ENCODE results near the gene PCMTD2.

The PCMTD2 gene

DNA sequence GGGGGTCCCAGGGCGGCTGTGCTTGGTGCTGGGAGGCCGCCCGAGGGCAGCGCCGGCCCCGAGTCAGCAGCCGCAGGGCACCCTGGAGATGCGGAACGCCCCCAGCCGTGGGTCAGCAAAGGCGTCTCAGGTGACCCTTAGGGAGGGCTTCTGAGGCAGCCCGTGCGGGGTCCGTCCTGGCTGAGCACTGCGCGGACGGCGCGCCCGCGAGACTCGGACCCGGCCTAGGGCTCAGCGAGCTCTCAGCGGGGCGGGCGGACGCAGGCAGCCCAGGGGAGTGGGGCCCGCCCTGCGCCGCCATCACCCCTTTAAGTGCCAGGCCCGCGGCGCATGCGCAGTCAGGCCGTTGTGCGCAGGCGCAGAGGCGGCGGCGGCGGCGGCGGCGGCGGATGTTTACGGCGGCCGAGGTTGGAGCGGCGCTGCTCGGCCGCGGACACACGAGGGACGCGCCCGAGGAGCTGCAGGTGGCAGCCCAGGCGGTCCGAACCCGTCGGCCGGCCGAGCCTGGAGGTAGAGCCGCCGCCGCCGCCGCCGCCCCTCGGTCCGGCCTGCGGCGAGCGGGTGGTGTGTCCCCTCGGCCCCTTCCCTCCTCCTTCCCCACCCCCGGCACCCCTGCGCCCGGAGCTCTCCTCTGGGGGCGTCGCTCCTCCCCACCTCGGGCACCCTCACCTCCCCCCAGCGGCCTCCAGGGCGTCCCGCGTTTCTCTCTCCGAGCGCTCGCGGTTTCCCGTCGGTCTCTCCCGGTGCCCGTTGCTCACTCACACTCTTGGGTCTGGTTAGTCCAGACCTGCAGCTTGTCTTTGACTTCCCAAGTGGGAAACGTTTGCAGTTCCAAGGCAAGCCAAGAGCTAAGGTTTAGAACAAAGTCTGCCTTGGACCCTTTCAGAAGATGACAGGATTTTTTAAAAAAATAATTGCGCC, at the start of gene PCMTD2:
PCMTD2 (plus strand) TSS at position 388 of the 921 bp plus-strand sequence. CDS start 4,218 bp downstream, outside the sequence.
- peak; percentile 63 for DNase-seq

DNA sequence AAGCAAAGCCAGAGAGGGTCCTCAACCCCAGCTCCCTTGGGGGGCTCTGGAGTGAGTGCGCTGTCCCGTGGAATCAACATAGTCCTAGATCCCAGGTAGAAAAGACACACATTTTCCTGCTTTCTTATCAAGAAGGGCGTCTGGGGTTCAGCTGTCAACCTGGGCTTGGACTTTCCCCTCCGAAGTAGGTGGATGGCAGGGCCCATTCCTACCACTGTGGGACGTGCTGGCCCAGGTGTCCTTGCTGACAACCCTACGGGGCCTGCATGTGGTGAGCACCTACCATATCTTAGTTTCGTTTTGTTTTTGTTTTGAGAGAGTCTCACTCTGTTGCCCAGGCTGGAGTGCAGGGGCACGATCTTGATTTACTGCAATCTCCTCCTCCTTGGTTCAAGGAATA, 48.9 kb upstream of the PCMTD2 start:
- no peak for DNase-seq

DNA sequence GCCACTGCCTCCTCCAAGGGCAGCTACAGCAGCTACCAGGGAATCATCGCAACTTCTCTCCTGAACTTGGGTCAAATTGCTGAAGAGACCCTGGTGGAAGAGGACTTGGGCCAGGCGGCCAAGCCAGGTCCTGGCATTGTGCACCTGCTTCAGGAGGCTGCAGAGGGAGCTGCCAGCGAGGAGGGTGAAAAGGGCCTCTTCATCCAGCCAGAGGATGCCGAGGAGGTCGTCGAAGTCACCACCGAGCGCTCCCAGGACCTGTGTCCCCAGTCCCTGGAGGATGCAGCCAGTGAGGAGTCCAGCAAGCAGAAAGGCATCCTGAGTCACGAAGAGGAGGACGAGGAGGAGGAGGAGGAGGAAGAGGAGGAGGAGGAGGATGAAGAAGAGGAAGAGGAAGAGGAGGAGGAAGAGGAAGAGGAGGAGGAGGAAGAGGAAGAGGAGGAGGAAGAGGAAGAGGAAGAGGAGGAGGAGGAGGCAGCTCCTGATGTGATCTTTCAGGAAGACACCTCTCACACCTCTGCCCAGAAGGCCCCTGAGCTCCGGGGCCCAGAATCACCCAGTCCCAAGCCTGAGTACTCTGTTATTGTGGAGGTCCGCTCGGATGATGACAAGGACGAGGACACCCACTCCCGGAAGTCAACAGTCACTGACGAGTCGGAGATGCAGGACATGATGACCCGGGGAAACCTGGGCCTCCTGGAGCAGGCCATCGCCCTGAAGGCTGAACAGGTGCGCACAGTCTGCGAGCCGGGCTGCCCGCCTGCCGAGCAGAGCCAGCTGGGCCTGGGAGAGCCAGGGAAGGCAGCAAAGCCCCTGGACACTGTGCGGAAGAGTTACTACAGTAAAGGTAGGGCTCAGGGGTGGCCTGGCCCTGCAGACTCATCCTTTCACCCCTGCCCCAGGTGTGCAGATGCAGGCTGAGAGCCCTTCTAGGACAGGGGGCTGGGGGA, 47.6 kb upstream of the PCMTD2 start:
- DNase-seq, result no peak

DNA sequence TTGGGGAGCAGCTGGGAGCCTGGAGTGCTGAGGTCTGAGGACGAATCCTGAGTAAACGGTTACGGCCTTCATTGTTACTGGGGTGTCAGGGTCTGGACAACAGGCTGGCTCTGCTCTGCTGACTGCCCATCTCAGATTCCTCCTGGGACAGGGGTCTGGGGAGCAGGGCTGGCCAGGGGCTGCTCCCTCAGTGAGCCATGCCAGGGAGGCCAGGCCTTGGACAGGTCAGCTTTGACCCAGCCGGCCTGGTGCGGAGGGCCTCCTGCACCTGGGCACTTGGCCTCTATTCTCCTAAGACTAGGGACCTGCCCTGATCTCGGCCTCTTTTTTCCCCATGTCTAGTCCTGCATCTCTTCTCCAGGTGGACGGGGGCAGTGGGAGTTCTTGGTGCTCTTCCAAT, 46.4 kb upstream of the PCMTD2 start:
- no peak for DNase-seq

DNA sequence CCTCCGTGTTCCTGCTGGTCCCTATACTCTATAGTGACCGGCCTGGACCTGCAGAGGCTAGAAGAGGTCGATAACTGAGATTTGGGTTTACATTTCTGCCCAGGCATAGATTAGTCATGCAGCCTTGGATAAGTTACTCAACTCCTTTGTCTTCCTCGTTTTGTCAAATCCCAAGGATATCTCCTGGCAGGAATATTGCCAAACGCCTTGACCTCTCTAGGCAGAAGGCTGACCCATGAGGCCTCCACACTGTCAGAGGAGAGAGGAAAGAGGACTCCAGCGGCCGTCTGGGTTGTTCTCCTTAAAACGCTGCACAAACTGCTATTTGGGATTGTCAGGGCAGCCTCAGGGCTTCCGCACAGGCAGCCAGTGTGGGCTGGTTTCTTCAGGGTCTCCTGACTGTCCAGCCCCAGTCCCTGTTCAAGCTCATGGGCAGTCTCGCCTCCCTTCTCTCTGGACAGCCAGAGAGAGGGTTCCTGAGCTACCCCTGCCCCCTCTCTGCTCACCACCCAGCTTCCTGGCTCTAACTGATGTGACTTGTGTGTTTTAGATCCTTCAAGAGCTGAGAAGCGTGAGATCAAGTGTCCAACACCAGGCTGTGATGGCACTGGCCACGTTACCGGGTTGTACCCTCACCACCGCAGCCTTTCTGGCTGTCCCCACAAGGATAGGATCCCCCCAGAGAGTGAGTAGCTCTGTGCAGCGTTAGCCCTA, 44.7 kb upstream of the PCMTD2 start:
- no peak for DNase-seq

DNA sequence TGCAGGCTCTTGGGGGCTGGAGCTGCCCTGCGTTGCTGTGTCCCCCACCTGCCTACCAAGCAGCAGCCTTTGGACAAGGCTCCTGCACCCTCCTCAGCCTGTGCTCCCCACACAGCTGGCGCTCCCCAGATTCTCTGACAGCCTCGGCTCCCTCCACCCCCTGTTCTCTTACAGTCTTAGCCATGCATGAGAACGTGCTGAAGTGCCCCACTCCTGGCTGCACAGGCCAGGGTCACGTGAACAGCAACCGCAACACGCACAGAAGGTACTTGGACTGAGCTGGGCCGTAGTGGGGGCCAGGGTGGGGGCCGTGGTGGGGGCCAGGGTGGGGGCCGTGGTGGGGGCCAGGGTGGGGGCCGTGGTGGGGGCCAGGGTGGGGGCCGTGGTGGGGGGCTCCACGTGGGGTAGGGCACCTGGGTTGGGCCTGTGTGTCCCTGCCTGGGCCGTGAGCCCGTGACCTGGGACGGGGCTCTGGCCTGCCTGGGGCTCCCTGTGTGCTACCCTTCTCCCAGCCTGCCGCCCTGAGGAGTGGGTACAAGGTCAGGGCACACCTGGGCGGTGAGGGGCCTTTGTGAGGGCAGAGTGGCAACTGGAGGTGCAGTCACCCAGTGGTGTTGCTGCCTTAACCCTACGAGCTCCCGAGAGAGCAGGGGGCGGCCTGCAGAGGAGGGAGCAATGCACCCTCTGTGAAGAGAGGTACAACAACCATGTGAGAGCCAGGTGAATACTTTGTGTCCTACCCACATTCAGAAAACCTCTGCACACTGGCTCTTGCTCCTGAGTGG, 43.5 kb upstream of the PCMTD2 start:
- no peak for DNase-seq

DNA sequence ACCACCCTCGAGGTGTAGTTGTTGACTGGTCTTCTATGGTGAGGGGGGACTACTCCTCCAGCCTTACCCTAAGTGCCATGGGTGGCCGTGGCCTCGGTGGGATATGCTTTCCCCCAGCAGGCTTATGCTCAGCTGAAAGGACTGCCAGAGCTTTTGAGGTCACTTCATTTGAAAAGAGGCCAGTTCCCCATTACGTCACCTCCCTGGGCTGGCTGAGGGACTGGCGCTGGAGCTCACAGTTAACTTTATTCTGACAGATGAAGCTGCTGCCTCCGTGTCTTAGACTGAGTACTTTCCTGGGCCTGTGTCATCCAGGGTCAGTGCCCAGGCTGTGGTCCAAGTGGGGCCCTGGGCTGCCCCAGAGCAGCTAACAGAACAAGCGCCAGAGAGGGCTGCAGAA, 42.8 kb upstream of the PCMTD2 start:
- no peak for DNase-seq

DNA sequence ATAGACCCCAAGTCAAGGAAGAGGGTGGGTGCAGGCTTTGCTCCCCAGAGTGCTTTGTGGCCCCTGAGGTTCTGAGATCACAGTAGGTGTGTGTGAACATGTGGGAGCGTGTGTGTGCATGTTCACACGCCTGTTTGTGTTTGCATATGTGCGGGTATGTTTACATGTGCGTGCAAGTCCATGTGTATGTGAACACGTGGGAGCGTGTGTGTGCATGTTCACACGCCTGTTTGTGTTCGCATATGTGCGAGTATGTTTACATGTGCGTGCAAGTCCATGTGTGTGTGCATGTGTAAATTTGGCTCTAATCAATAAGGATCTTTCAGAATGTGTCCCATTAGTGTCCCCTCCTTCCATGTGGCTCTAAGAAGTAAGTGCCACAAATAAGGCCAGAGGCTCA, 41.4 kb upstream of the PCMTD2 start:
- DNase-seq, result no peak

DNA sequence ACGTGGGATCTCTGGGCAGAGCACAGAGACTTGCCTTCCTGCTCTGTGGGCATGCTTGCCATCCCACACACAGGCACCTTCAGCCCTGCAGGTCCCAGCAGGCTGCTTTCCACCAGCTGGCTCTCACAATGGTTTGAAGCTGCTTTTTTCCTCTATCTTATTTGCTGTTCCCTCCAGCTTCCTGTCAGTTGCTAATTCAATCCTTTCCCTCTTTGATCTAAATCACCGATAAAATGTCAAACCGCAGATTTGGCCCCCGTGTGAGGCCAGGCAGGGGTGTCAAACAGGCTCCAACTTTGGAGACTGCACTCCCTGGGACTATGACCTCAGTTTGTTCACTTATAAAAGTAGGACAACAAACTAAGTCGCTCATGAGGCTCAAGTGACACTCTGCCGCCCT, 40.6 kb upstream of the PCMTD2 start:
- DNase-seq, result no peak

DNA sequence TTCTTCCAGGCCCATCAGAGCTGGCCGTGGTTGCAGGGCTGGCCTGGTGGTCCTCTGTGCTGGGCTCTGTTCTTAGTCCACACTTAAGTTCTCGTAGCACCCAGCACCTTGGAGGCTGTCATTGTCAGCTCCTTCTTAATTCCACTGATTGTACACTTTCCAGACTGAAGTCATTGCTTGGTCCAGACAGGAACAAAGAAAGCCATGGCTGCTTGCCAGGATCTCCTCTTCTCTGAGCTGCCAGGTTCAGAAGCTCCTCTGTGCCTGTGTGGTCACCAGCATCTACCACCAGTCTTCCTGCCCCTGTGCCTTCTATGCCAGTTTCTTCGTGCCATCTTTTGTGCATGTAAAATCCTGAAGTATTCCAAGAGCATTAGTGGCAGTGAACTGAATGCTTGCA, 39.5 kb upstream of the PCMTD2 start:
- no peak for DNase-seq

DNA sequence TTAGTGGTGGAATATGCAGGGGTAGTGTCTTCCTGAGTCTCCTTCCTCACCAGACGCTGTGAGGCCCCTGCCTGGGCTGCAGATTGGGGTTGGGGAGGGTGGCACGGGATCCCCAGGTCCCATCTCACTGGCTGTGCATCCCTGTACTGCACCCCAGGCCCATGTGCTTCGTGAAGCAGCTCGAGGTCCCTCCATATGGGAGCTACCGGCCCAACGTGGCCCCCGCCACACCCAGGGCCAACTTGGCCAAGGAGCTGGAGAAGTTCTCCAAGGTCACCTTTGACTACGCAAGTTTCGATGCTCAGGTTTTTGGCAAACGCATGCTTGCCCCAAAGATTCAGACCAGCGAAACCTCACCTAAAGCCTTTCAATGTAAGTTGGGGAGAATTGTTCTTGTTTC, 38.6 kb upstream of the PCMTD2 start:
- no peak for DNase-seq

DNA sequence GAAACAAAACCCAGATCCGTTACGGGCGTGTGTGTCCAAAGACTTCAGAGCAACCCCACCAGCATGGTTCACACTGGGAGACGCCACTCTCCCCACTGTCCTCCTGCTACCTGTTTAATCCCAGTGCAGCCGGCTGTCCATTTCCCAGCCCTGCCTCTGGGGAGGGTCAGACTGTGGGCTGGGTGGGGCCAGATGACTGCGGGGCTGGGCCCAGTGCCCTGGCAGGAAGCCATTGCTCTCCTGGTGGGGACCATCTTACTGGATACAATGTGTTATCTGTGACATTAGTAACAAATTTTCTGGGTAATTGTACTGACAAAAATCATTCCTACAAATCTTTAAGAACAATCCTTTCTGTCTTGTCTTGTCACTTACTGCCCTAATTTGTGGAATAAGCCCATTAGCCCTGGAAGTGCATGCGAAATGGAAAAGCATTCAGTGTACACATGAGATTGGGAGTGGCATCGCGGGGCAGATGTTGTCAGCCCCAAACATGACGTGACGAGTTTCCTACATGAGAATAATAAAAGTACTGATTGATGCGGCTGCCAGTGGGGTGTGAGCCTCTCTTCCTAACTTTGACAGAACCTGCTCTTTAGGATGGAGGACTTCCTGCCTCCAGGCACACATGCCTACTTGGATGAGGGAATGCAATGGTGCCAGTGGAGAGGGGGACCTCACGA, 37.9 kb upstream of the PCMTD2 start:
- DNase-seq, result no peak

DNA sequence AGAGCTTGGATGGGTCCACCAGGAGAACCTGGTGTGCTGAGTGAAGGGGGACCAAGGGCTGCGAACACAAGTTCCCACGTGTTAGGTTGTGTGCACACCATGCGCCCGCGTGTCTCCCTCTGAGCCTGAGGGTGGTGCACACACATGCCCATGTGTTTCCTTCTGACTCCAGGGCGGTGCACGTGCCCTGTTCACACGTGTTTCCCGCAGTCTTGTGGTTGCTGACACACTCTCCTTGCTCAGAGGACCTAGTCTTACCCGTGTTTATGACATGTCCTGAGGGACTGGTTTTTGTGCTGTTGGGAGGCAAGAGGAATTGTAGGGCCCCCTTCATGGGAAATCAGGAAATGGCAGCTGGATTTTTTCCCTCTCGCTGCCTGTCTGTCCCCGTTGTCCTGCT, 36.3 kb upstream of the PCMTD2 start:
- no peak for DNase-seq

DNA sequence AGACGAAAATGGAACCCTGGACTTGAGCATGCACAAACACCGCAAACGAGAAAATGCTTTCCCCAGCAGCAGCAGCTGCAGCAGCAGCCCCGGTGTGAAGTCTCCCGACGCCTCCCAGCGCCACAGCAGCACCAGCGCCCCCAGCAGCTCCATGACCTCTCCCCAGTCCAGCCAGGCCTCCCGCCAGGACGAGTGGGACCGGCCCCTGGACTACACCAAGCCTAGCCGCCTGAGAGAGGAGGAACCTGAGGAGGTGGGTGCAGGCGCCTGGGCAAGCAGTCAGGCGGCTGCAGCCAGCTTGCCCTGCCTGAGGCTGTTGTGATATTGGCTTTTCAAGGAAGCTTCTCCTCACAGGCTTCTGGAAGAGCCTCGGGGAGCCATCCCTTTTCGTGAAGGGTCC, 35.8 kb upstream of the PCMTD2 start:
- no peak for DNase-seq

DNA sequence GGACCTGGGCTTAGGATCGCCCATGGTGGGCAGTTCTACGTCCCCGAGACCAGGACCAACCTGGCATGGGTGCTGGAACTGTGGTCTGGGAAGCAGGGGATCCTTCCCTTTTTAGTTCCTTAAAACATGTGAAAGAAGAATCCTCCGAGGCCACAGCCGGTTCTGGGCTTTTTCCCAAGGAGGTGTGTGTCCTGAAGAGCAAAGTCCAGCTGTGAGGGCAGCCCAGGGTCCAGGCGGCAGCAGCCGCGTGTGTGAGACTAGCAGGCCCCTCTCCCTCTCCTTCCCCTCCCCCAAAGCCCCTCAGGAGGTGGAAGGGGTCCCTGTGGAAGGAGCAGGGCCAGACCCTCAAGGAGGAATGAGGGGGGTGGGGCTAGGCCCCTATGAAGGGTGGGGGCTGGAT, 35.1 kb upstream of the PCMTD2 start:
- DNase-seq, result no peak

DNA sequence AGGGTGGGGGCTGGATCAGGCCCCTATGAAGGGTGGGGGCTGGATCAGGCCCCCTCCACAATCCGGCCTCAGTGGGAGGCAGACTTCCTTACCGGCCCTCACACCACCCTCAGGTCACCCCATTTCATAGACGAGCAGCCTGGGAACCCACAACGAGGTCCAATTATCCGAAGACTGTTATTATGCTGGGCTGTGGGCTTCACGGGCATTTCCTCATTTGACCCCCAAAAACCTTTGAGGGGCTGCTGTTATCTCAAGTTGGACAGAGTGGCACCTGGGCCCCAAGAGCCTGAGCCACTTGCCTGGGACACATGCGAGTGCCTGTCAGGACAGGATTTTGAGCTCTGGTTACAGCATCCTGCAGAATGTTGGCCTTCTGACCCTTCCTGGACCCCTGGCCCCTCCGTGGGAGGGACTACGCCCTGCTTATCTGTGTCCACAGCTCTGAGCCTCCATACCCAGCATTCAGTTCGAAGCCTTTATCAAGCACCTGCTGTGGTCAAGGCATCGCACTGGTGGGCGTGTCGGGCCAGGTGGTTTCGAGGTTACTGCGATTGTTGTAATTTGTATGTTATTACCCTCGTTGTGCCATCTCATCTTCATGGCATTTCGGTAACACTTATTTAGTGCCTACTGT, 34.5 kb upstream of the PCMTD2 start:
- no peak for DNase-seq

DNA sequence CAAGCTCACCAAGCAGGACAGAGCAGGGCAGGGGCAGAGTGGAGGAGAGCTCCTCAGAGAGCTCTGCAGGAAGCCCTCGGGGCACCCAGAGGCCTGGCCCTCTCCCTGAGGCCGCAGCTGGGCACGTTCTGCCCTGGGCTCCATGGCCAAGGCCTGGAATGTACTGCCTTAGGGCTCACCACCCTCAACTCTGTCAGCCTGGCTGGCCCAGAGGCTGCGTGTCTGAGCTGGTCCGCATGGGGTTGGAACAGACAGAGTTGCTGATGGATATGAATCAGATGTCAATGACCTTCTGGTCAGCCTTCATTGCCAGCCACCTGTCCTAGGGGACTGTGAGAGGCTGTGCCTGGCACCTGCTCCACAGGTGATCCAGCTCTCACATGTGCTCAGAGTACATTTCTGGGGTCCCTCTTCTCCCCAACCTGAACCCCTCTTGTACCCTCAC, 33.2 kb upstream of the PCMTD2 start:
- DNase-seq, result no peak

DNA sequence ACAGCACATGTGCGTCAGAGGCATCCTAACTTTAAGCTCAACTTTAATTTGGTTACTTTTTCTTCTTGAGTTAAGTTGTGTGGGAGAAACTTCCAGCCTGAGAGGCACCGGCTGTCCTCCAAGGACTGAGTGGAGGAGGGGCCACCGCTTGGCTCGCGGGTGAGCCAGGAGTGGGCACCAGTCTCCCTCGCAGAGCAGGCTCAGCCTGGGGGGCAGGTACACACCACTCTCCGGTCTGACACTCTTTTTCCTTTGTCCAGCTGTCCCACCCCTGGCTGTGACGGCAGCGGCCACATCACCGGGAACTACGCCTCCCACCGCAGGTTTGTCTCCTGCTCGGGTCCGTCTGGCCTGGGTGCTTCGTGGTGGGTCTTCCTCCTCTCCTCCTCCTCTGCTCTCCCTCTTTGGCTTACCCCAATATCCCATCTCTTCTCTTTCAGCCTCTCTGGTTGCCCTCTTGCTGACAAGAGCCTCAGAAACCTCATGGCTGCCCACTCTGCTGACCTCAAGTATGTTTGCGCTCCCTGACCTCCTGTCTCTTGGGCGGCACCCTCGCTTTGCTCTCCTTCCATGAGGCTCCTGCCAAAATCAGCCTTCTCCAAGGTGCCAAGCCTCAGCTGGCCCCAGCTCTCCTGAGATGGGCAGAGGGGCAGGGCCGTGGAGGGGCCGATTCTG, 32.6 kb upstream of the PCMTD2 start:
- DNase-seq, result no peak

DNA sequence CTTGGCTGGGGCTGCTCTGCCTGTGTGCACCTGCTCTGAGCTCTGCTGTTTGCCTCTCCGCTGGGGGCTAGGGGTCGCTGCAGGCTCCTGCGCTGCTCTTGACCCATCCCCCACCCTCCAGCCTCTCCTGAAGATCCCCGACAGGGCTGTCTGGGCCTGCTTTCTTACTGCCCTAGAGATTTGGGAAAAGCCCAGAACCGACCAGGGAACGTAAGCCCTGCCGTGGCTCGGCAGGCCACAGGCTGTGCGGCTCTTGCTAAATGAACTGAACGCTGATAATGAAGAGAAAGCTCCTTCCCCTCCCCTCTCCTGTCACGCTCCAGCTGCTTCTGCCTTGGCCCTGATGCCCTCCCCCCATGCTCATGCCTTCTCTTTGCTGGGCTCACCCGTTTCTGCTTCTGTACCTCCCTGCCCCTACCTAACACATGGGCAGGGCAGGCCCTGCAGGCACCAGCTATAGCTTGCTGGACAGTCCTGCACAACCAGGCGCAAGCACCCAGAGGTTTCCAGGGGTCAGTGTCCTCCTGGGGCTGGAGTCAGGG, 32.0 kb upstream of the PCMTD2 start:
- DNase-seq, result peak; percentile 78
